ENCODE data around the gene KXD1. TPM values are rescaled to one million over a fixed set of nuclear protein-coding genes. Genes with fewer than 3 reads are reported as not detected.
"Not testable (repeated sequence)": the region's sequence is repeated elsewhere in the genome, so short reads cannot be mapped to it uniquely, and the experiment has no call there.

The KXD1 gene
- polyA plus RNA-seq, 1 donor, result 77.3 TPM

DNA sequence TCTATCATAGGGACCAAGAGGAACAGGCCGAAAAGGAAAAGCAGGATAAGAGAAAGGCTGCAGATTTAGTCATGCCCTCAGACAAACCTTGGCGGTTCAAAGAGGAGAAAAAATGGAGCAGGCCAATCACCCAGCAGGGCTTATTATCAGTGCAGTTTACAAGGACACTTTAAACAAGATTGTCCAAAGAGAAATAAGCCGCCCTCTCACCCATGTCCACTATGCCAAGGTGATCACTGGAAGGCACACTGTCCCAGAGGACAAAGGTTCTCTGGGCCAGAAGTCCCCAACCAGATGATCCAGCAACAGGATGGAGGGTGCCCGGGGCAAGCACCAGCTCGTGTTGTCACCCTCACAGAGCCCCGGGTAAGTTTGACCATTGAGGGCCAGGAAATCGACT is 22.6 kb downstream of the KXD1 start:
- no peak for DNase-seq

DNA sequence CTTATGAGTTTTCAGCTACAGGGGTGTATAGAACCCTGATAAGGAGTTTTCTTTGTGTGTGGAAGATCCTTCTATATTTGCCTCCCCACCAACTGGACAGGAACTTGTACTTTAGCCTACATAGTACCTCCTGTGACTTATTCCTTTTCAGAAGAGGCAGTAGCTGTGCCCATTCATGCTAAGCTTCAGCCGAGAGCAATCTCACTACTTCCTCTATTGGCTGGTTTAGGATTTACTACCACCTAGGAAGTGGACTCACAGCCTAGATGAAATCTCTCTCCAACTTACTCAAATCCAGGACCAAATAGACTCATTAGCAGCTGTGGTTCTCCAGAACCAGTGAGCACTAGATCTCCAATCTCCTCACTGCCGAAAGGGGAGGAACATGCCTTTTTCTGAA is 28.6 kb downstream of the KXD1 start:
- DNase-seq, result no peak

GRCh38 chr19:18587561-18587960 is 29.9 kb downstream of the KXD1 start:
- no peak for DNase-seq

DNA sequence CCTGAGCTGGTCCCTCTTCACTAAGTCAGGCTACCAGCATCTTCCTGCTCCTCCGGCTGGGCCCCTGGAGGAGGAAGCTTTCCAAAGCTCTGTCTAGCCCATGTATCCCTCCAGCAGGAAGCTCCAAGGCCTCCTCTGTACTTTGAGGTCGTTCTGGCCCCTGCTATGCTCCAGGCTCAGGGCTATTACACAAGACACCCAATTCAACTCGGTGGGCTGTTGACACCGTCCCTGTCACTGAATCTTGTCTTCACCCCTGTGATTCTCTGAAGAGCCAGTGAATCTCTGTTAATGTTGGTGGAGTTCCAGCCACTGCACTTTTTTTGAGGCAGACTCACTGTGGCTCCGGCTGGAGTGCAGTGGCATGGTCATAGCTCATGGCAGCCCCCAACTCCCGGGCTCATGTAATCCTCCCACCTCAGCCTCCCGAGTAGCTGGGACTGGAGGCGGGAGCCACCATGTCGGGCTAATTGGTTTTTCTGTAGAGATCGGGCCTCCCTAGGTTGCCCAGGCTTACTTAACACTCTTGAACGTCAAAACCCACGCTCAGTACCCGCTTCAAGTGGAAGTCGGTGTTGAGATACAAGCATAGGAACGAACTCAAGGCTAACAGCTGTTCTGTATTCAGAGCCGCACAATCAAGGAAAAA is 30.4 kb downstream of the KXD1 start:
- no peak for DNase-seq

- peak; percentile 90 for DNase-seq
Observed at GRCh38 chr19:18588611-18589379, 31.1 kb downstream of the KXD1 start, which contains the start of gene REX1BD. REX1BD (plus strand) TSS chr19:18588798; CDS start chr19:18588802, 4 bp downstream.

- DNase-seq, result peak; percentile 76
Observed at GRCh38 chr19:18589380-18590272, 32.0 kb downstream of the KXD1 start.

GRCh38 chr19:18590273-18591272 is 32.9 kb downstream of the KXD1 start:
- peak; percentile 87 for DNase-seq

GRCh38 chr19:18591735-18592385 is 34.2 kb downstream of the KXD1 start:
- DNase-seq, result no peak

- DNase-seq, result not testable (repeated sequence)
Observed at GRCh38 chr19:18592732-18593131, 35.1 kb downstream of the KXD1 start.

DNA sequence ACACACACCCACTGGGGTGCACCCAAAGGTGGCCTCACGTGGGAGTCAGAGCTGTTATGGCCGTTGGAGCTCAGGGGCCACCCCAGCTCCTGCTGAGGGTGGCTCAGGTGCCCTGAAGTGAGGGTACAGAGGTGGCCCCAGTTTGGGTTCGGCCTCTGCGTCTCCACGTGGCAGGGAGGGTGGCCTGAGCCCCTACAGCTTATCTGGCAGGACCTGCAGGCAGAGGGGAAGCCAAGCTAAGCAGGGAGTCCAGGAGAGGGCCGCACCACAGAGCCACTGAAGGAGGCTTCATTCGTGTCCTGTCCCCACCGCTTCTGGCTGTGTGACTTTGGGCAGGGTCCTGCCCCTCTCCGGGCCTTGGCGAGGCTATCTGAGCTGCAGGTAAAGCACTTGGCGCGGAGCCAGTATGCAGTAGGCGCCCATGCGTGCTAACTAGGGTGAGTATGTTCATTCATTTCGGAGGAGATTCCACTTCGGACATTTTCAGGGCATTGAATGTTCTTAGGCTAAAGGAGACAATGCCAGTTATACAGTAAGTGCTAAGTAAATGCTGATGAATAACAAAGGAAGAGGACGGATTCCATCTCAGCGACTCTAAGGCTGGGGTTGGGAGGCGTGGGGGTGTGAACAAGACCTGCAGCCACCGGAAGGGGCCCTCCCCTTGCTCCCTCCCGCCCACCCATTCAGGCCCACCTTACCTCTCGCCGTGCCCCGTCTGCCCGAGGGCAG is 35.9 kb downstream of the KXD1 start:
- no peak for DNase-seq

DNA sequence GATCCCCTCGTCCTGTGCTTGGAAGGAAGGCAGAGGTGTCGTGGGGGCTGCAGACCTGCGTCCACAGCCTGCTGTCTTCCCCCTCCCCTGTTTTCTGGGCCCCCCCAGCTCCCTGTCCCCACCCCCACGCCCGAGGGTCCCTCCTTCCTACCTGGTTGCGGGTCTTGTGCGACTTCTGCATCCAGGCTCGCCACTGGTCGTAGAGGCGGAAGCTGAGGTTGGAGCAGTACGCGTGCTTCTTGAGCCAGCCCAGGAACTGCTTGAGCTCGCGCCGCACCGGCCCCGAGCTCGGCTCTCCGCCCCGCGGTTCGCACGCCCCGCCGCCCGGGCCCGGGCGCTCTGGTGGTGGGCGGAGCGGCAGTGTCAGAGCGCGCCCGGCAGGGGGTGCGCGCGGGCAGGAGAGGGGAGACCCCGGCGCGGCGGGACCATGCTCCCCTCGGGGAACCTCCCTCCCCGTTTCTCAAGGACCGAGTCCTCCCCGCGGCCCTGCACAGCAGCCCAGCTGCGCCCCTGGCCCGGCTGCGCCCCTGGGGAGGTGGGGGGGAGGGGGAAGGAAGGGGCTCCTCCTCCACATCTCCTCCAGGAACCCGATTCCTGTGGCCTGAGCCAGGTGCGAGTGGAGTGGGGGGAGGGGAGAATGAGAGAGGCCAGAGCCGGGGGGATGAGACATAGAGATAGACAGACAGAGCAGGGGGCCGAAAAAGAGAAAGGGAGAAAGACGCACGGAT is 36.6 kb downstream of the KXD1 start:
- DNase-seq, result peak; percentile 89

DNA sequence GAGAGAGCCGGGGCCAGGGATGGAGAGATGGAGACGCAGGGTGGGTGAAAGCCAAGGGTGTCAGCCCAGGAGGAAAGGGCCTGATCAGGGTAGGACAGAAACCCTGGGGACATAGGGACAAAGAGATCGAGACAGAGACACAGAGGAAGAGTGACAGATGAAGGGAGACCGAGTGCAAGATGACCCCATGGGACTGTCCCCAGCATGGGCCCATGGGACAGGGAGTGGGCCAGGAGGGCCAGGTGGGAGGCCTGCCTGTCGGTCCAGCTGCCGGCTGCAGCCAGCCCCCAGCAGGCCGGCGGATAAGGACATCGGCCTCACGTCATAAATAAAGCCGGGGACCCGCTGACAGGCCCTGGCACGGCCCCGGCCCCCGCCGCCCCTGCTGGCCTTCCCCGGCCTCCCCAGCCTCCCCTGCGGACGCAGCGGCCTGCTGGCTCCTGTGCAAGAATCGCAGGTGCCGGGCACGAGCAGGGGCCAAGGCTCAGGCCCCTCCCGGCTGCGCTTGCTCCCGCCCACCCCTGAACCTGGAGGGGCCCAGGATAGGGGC is 37.2 kb downstream of the KXD1 start:
- DNase-seq, result no peak

- no peak for DNase-seq
Observed at GRCh38 chr19:18595475-18595874, 37.8 kb downstream of the KXD1 start.

- no peak for DNase-seq
Observed at GRCh38 chr19:18596752-18597157, 39.1 kb downstream of the KXD1 start.

DNA sequence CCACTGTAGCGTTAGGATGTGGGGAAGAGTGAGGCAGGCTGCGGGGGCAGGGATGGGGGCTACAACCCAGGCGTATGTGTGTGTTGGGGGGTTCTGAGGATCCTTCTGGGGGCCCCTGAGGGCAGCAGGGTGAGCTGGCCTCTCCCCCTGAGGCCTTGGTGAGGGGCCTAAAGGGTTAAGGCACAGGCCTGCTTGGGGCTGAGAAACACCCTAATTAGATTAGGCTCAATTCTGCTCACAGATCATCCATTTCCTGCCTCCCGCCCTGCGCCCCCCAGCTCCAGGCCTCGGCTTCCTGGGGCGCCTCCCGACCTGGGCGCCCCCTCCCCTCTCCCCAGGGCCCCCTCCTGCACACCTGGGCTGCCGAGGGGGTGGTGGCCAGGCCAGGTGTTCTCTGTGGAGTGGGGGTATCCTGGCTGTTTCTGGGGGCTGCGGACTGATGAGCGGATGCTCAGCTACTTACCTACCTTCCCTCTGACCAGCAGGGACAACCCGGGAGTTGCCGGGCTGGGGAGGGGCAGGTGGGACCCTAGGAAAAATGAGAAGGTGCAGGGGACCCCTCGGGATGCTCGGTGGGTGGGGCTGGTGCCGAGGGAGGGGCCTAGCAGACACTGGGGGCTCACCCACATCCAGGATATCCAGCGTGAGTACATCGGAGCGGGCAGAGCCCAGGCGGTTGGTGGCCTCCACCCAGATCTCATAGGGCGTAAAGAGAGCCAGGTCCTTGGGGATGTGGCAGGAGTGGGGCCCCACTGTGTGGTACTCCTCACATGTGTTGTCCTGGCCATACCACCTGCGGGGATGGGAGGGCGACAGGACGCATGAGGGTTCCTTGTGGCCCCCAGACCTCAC is 40.4 kb downstream of the KXD1 start:
- no peak for DNase-seq

DNA sequence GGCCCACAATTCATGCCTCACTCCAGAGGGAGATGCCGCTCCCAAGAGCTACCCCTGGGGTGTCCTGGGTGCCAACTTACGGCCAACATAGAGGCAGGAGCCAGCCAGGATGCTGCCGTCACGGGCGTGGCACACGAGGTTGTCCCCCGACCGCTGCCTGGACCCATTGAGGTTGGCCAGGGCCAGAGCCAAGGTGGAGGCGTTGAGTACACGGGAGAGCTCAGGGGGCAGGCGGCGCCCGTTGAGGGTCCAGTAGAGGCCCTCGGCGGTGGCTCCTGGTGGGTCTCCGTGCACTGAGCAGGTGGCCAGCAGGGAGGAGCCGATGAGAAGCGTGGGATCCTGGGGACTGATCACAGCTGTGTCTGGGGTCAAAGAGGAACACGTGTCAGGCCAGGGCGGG is 41.8 kb downstream of the KXD1 start:
- DNase-seq, result no peak

DNA sequence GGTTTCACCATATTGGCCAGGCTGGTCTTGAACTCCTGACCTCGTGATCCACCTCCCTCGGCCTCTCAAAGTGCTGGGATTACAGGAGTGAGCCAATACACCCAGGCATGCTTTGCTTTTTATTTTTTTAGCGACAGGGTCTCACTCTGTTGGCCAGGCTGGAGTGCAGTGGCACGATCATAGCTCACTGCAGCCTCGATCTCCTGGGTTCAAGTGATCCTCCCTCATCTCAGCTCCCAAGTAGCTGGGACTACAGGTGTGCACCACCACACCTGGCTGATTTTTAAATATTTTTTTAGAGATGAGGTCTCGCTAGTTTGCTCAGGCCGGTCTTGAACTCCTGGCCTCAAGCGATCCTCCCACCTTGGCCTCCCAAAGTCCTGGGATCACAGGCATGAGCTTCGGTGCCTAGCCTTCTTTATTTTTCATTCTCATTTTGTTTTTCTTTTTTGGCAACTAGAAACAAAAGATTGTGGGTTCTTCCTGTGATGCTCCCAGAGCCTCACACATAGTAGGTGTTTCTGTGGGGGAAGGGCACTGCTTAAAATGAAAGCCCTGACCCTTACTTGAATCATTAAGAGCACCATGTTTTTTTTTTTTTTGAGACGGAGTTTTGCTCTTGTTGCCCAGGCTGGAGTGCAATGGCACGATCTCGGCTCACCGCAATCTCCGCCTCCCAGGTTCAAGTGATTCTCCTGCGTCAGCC is 43.2 kb downstream of the KXD1 start:
- not testable (repeated sequence) for DNase-seq

DNA sequence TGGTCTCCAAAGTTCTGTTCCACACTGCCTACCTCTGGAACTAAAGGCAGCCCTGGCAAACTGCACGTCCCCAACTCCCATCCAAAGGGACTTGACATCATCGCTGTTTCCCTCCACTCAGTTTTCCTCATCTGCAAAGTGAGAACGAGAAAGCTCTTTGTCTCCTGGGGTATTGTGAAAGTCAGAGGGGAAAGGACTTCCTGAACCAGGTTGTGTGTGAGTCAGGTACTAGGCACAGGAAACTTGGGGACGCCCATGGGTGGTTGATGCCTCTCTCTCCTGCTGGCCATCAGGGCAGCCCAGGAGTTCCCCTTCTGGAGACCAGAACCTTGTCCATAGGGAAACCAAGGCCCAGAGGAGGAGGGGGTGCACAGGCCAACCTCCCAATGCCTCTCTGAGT is 44.2 kb downstream of the KXD1 start:
- no peak for DNase-seq
